ENCODE measurements around the gene SLIT3. TPM values are rescaled to one million over a fixed set of nuclear protein-coding genes. Genes with fewer than 3 reads are reported as not detected.

Gene SLIT3
- total and polyA plus RNA-seq, 4 donors, result 4.6 to 48.5 (median 19.8) TPM

- Histone ChIP-seq H3K27ac (ENCODE audit: low read depth in 1 of 2, low read length in 1 of 2) (no peak overlapping the region), H3K9ac (ENCODE audit: insufficient read depth in 1 of 2, low read length in 2 of 2) (no peak overlapping the region), H3K36me3 (ENCODE audit: control insufficient read depth in 4 of 4, insufficient read depth in 4 of 4, low read length in 4 of 4) (no peaks in the 10 kb centered on the region), H3K9me3 (ENCODE audit: control insufficient read depth in 4 of 4, insufficient read depth in 3 of 4, low read length in 3 of 4) (no peaks in the 10 kb centered on the region), H3K4me1 (ENCODE audit: control insufficient read depth in 5 of 5, insufficient read depth in 5 of 5, low read length in 5 of 5) (peaks cover 0 to 45% (median 0%) of the 10 kb centered on the region in 5 donors), H3K27me3 (ENCODE audit: control insufficient read depth in 3 of 3, insufficient read depth in 3 of 3, low read length in 2 of 3) (no peaks in the 10 kb centered on the region), H3K4me3 (no peak overlapping the region)
- peak; percentile 5 for ATAC-seq (ENCODE audit: insufficient read depth, low FRiP score)
- no peak for TF ChIP-seq CTCF (IDR thresholded peaks at IDR 0.05; ENCODE audit: control extremely low read depth, extremely low read depth)
- WGBS, 2 donors, result 67 to 83% methylated on average over 1 of the region's 1 CpG
- peak; percentile 36 to 88 (median 81) for DNase-seq
Measured at GRCh38 chr5:168951356-168951755, 349.6 kb downstream of the SLIT3 start.

DNA sequence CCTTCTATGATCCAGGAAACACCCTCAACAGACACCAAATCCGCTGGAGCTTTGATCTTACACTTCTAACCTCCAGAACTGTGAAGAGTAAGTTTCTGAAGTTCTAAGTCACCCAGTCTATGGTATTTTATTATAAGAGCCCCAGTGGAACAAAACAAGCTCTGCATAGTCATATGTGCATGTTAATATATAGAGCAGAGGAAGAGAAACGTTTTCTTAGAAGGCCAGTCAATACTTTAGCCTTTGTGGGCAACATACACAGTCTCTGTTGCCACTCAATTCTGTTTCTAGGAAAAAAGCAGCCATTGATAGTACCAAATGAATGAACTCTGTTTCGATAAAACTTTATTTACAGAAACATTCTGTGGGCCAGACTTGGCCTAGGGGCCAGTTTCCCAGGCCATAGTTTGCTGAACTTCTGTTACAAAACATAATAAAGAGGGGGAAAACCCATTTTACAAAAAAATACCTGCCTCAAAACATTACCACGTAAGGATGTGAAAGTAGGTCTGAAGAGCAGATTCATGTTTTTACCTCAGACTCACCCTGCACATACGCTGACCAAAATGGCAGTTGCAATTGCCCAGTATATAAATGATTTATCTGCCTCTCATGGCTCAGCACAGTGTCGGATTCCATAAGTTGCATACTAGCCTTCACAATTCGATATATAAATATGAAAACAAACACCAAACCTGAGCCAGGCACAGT lies 350.5 kb downstream of the SLIT3 start:
- peaks cover 0 to 42% (median 0%) of the 10 kb centered on the region in 5 donors for H3K4me1 ChIP-seq (ENCODE audit: control insufficient read depth in 5 of 5, insufficient read depth in 5 of 5, low read length in 5 of 5)
- ATAC-seq (ENCODE audit: insufficient read depth, low FRiP score), result no peak
- H3K36me3 ChIP-seq (ENCODE audit: control insufficient read depth in 4 of 4, insufficient read depth in 4 of 4, low read length in 4 of 4), result no peaks in the 10 kb centered on the region
- WGBS, 2 donors, result 82 to 86% methylated on average over 7 of the region's 7 CpGs
- no peak for DNase-seq
- no peaks in the 10 kb centered on the region for H3K27me3 ChIP-seq (ENCODE audit: control insufficient read depth in 3 of 3, insufficient read depth in 3 of 3, low read length in 2 of 3)
- TF ChIP-seq CTCF (IDR thresholded peaks at IDR 0.05; ENCODE audit: control extremely low read depth, extremely low read depth), result no peak
- H3K4me3 ChIP-seq, result no peak overlapping the region
- no peaks in the 10 kb centered on the region for H3K9me3 ChIP-seq (ENCODE audit: control insufficient read depth in 4 of 4, insufficient read depth in 3 of 4, low read length in 3 of 4)
- H3K27ac ChIP-seq (ENCODE audit: low read depth in 1 of 2, low read length in 1 of 2), result no peak overlapping the region
- H3K9ac ChIP-seq (ENCODE audit: insufficient read depth in 1 of 2, low read length in 2 of 2), result no peak overlapping the region

DNA sequence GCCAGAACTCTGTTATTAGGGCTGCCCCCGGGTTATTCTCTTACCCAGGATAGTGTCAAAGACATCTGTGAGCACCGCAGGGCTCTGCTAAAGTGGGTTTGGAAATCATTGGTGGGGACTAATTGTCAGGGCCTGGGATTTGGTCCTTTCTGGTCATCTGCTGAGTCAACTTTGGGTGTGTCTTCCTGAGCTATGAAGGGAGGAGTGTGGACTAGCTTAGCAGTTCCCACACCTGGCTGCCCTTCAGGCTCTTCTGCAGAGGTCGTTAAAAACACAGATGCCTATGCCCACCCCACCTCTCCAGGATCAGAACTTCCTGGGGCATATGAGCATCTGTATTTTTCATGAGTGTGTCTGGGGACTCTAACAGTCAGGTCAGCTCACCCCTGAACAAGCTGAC lies 352.2 kb downstream of the SLIT3 start:
- Histone ChIP-seq H3K9ac (ENCODE audit: insufficient read depth in 1 of 2, low read length in 2 of 2) (no peak overlapping the region), H3K27ac (ENCODE audit: low read depth in 1 of 2, low read length in 1 of 2) (no peak overlapping the region), H3K4me1 (ENCODE audit: control insufficient read depth in 5 of 5, insufficient read depth in 5 of 5, low read length in 5 of 5) (peaks cover 0 to 43% (median 3%) of the 10 kb centered on the region in 5 donors), H3K4me3 (no peak overlapping the region), H3K36me3 (ENCODE audit: control insufficient read depth in 4 of 4, insufficient read depth in 4 of 4, low read length in 4 of 4) (no peaks in the 10 kb centered on the region), H3K9me3 (ENCODE audit: control insufficient read depth in 4 of 4, insufficient read depth in 3 of 4, low read length in 3 of 4) (no peaks in the 10 kb centered on the region), H3K27me3 (ENCODE audit: control insufficient read depth in 3 of 3, insufficient read depth in 3 of 3, low read length in 2 of 3) (no peaks in the 10 kb centered on the region)
- DNase-seq (no peak), ATAC-seq (ENCODE audit: insufficient read depth, low FRiP score) (no peak)
- WGBS, 2 donors, result 85 to 90% methylated on average over 3 of the region's 3 CpGs
- no peak for TF ChIP-seq CTCF (IDR thresholded peaks at IDR 0.05; ENCODE audit: control extremely low read depth, extremely low read depth)
